SK-N-MC (cell line): Measurements from ENCODE around the gene ZNF586.
A peak's percentile ranks its signal among the peaks of the same experiment; 100 is the strongest.
"Not testable (repeated sequence)": the region's sequence is repeated elsewhere in the genome, so short reads cannot be mapped to it uniquely, and the experiment has no call there.

Source experiments
- DNase-seq: peaks from one replicate; pipeline ENCODE4 v3.0.0-alpha.2; 2011; ENCODE audit warnings: low read depth, low spot score
- H3K27ac ChIP-seq: fragments of 200-600 bp; sonication (generic); 2 replicates; pipeline ENCODE4 v1.5.1; 2016; ENCODE audit warnings: mixed run types
- H3K36me3 ChIP-seq: fragments of 200-600 bp; sonication (generic); 2 replicates; pipeline ENCODE4 v1.6.1; 2017; ENCODE audit warnings: antibody characterized with exemption, low read length, mixed read lengths; ENCODE audit not compliant: insufficient read depth
- H3K4me3 ChIP-seq: fragments of 200-600 bp; sonication (generic); 2 replicates; pipeline ENCODE4 v1.5.1; 2016
- H3K9ac ChIP-seq: fragments of 200-600 bp; sonication (generic); 2 replicates; pipeline ENCODE4 v1.8.0; 2017; ENCODE audit warnings: mixed run types, mixed read lengths; ENCODE audit not compliant: insufficient read length
- H3K9me3 ChIP-seq: fragments of 200-600 bp; sonication (generic); 2 replicates; pipeline ENCODE4 v1.6.1; 2017; ENCODE audit warnings: low read depth, mild to moderate bottlenecking, antibody characterized with exemption, low read length, moderate library complexity, mixed read lengths
- EZH2 ChIP-seq: fragments of 200-600 bp; sonication (generic); IDR thresholded peaks from one replicate; pipeline ENCODE4 v1.6.1; 2017; ENCODE audit warnings: antibody characterized with exemption
- FOXP2 ChIP-seq: optimal IDR thresholded peaks from 2 replicates; pipeline ENCODE3; 2011; ENCODE audit warnings: mild to moderate bottlenecking, moderate library complexity; ENCODE audit not compliant: insufficient read depth; ENCODE audit errors: extremely low read length, control extremely low read depth
- POLR2AphosphoS5 ChIP-seq: IDR thresholded peaks from 2 replicates; pipeline ENCODE4 v1.6.1; 2012; ENCODE audit warnings: mild to moderate bottlenecking, low read depth, low read length, borderline replicate concordance

ZNF586 gene

GRCh38 chr19:57786286-57786685 is 16.8 kb downstream of the ZNF586 start:
- DNase-seq, result no peak
- Histone ChIP-seq H3K9ac (no peak overlapping the region), H3K9me3 (peaks cover 4% of the 10 kb centered on the region; the same call in 1 of the 2 replicates), H3K36me3 (peaks cover 46% of the 10 kb centered on the region), H3K4me3 (no peak overlapping the region), H3K27ac (no peak overlapping the region)
- TF ChIP-seq EZH2, result no peak
- no peak for TF ChIP-seq FOXP2
- TF ChIP-seq POLR2AphosphoS5, result no peak

GRCh38 chr19:57786906-57787305 is 17.4 kb downstream of the ZNF586 start:
- TF ChIP-seq POLR2AphosphoS5, result no peak
- TF ChIP-seq FOXP2, result no peak
- no peak for TF ChIP-seq EZH2
- Histone ChIP-seq H3K4me3 (no peak overlapping the region), H3K27ac (no peak overlapping the region), H3K36me3 (peaks cover 41% of the 10 kb centered on the region), H3K9me3 (peaks cover 4% of the 10 kb centered on the region; the same call in 1 of the 2 replicates), H3K9ac (no peak overlapping the region)
- DNase-seq, result no peak

- no peak overlapping the region for H3K27ac ChIP-seq
- TF ChIP-seq POLR2AphosphoS5 (no peak), FOXP2 (no peak), EZH2 (no peak)
- peaks cover 4% of the 10 kb centered on the region; the same call in 1 of the 2 replicates for H3K9me3 ChIP-seq
- H3K4me3 ChIP-seq, result no peak overlapping the region
- no peak overlapping the region for H3K9ac ChIP-seq
- H3K36me3 ChIP-seq, result peaks cover 41% of the 10 kb centered on the region
- no peak for DNase-seq
Measured at GRCh38 chr19:57788114-57788692, 18.7 kb downstream of the ZNF586 start.

GRCh38 chr19:57789288-57789687 is 19.8 kb downstream of the ZNF586 start:
- Histone ChIP-seq H3K36me3 (peaks cover 38% of the 10 kb centered on the region), H3K27ac (no peak overlapping the region), H3K4me3 (no peak overlapping the region), H3K9ac (no peak overlapping the region), H3K9me3 (peaks cover 1% of the 10 kb centered on the region; the same call in 1 of the 2 replicates)
- TF ChIP-seq EZH2 (no peak), FOXP2 (no peak), POLR2AphosphoS5 (no peak)
- no peak for DNase-seq

- not testable (repeated sequence) for H3K4me3 ChIP-seq, H3K9ac ChIP-seq, H3K9me3 ChIP-seq, DNase-seq, H3K36me3 ChIP-seq, H3K27ac ChIP-seq
Measured at GRCh38 chr19:57796580-57796979, 27.1 kb downstream of the ZNF586 start.

GRCh38 chr19:57800696-57801095 is 31.2 kb downstream of the ZNF586 start:
- DNase-seq, result no peak
- Histone ChIP-seq H3K4me3 (no peak overlapping the region), H3K9me3 (no peaks in the 10 kb centered on the region), H3K9ac (no peak overlapping the region), H3K27ac (no peak overlapping the region), H3K36me3 (peaks cover 3% of the 10 kb centered on the region; the same call in 1 of the 2 replicates)
- TF ChIP-seq FOXP2 (no peak), EZH2 (no peak), POLR2AphosphoS5 (no peak)

- no peak overlapping the region for H3K9ac ChIP-seq
- DNase-seq, result no peak
- peaks cover 7% of the 10 kb centered on the region; the same call in 1 of the 2 replicates for H3K36me3 ChIP-seq
- no peak overlapping the region for H3K4me3 ChIP-seq
- no peaks in the 10 kb centered on the region for H3K9me3 ChIP-seq
- H3K27ac ChIP-seq, result no peak overlapping the region
- TF ChIP-seq FOXP2 (no peak), POLR2AphosphoS5 (no peak), EZH2 (no peak)
Measured at GRCh38 chr19:57802269-57802668, 32.8 kb downstream of the ZNF586 start.

- TF ChIP-seq FOXP2 (no peak), EZH2 (no peak), POLR2AphosphoS5 (no peak)
- Histone ChIP-seq H3K9ac (peak overlapping the region; percentile 89), H3K36me3 (peaks cover 16% of the 10 kb centered on the region; the same call in 1 of the 2 replicates), H3K4me3 (peak overlapping the region; percentile 87), H3K27ac (peak overlapping the region; percentile 96), H3K9me3 (no peaks in the 10 kb centered on the region)
- no peak for DNase-seq
Measured at GRCh38 chr19:57803265-57803593, 33.8 kb downstream of the ZNF586 start.

- Histone ChIP-seq H3K9me3 (no peaks in the 10 kb centered on the region), H3K27ac (peak overlapping the region; percentile 96), H3K36me3 (peaks cover 20% of the 10 kb centered on the region; the same call in 1 of the 2 replicates), H3K4me3 (peak overlapping the region; percentile 87), H3K9ac (peak overlapping the region; percentile 89)
- no peak for TF ChIP-seq FOXP2
- peak; percentile 30; the same call in 1 of the 2 replicates for TF ChIP-seq POLR2AphosphoS5
- peak; percentile 50 for DNase-seq
Measured at GRCh38 chr19:57803594-57804325, 34.3 kb downstream of the ZNF586 start.
